CD4-positive, alpha-beta T cell treated with Interleukin-6 for 4 hours (primary cell): ENCODE results near the gene IDUA.

Experiments
- DNase-seq: peaks from one replicate; pipeline ENCODE4 v3.0.0-alpha.2; 2020; ENCODE audit warnings: mixed read lengths

IDUA gene

DNA sequence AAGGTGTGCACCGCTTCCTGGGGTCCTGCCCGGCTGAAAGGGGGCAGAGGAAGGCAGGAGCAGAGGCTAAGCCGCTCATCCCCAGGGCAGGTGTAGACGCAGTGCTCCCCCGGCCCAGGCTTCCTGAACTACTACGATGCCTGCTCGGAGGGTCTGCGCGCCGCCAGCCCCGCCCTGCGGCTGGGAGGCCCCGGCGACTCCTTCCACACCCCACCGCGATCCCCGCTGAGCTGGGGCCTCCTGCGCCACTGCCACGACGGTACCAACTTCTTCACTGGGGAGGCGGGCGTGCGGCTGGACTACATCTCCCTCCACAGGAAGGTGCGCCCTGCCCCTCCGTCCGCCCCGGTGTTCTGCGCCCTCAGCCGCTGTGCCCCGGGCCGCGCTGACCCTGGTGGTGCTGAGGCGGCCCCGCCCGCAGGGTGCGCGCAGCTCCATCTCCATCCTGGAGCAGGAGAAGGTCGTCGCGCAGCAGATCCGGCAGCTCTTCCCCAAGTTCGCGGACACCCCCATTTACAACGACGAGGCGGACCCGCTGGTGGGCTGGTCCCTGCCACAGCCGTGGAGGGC is 14.8 kb downstream of the IDUA start:
- no peak for DNase-seq

DNA sequence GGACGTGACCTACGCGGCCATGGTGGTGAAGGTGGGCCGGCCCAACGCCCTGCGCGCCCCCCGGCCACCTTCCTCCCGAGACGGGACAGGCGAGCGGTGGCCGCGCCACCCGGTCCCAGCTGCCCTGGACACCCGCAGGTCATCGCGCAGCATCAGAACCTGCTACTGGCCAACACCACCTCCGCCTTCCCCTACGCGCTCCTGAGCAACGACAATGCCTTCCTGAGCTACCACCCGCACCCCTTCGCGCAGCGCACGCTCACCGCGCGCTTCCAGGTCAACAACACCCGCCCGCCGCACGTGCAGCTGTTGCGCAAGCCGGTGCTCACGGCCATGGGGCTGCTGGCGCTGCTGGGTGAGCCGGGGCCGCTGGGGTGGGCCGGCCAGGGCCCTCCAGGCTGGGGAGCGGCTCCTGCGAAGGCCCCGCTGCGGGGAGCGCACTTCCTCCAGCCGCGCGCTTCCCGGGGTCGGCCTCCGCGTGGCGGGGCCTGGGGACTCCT is 15.3 kb downstream of the IDUA start:
- no peak for DNase-seq

DNA sequence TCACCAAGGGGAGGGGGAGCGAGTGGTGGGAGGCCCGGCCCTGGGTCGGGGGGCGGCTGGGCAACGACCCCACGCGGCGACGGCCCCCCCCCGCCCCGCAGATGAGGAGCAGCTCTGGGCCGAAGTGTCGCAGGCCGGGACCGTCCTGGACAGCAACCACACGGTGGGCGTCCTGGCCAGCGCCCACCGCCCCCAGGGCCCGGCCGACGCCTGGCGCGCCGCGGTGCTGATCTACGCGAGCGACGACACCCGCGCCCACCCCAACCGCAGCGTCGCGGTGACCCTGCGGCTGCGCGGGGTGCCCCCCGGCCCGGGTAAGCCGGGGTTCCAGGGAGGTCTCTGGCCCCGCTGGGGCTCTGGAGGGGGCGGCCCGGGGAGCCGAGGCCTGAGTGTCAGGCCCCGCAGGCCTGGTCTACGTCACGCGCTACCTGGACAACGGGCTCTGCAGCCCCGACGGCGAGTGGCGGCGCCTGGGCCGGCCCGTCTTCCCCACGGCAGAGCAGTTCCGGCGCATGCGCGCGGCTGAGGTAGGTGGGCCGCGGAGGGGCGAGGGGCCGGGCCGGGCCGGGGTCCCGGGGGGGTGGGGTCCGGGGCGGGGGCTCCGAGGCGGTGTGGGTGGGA is 15.9 kb downstream of the IDUA start:
- DNase-seq: no peak

DNA sequence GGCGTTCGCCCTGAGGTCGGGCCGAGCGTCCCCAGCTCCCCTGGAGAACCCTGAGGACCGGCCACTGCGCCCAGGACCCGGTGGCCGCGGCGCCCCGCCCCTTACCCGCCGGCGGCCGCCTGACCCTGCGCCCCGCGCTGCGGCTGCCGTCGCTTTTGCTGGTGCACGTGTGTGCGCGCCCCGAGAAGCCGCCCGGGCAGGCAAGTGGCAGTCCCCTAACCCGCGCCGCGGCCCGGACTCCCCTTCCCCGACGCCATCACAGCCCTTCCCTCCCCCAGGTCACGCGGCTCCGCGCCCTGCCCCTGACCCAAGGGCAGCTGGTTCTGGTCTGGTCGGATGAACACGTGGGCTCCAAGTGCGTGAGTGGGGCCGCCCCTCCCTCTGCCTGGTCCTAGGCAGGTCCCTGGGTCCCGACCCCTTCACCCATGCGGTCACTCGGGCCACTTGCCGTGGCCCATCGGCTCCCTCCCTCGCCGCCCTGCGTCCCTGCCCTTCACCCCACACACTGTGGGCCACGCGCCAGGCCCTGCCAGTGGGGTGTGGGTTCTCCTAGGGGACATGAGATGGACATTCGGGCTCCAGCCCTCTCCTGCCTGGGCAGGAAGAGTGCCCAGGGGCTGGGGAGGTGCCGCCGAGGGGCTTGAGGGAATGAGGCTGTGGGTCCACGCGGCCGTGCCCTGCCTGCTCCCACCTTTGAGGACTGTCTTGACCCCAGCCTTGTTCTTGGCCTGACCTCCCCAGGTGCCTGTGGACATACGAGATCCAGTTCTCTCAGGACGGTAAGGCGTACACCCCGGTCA is 16.6 kb downstream of the IDUA start:
- no peak for DNase-seq

DNA sequence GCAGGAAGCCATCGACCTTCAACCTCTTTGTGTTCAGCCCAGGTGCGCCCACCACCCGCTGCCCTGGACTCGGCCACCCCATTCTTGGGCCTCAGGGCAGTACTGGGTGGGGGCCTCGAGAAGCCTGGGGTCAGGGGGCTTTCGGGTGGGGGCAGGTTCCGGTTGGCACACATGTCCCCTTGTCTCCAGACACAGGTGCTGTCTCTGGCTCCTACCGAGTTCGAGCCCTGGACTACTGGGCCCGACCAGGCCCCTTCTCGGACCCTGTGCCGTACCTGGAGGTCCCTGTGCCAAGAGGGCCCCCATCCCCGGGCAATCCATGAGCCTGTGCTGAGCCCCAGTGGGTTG is 17.2 kb downstream of the IDUA start:
- no peak for DNase-seq

DNA sequence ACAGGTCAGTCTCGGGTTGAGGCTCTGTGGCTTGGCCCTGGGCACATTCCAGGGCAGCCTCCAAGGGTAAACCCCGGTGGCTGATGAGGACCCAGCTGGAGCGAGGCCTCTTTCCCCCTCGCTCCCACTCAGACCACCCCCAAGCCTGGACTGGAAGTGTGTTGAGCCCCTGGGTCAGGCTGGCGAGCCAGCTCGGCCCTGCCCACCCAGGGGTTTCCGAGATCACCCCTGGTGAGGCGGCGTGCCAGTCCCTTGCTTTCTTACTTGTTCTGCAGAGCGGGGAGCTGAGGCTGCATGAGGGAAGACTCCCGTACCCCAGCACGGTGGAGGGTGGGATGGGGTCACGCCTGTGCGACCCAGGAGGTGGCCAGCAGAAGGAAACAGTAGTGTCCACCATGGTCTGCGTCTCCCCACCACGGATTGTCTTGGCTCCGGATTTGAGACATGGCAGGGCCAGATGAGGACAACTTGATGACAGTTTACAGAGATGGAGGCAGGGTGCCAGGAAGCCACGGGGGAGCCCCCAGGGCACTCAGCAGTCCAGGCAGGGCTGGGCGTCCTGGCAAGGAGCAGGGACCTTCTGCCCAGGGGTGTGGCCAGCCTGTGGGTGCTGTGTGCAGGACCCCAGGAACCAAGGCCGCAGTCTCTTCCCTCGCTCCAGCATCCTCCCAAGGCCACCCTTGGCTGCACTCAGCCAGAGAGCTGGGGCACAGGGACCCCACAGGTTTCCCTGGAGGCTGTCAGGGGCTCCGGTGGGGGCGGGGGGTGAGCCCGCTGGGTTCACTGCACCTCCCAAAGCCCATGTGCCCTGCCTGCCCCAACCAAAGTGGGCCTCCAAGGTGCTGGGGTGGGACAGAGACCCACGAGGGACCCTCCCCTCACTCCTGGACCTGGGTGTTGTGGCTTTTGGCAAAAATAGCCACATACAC is 18.0 kb downstream of the IDUA start:
- no peak for DNase-seq

DNA sequence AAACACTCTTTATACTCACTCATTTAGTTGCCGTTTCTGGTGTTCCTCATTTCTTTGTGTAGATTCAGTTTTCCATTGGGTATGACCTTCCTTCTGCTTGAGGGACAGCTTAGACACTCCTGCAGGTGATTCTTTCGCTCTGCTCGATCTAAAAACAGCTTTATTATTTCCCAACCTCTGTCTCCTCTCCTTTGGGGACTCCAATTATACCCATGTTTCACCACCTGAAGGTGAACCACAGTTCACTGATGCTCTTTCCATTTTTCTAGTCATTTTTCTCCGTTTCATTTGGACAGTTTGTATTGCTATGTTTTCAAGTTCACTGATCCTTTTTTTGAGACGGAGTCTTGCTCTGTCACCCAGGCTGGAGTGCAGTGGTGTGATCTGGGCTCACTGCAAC is 20.0 kb downstream of the IDUA start:
- DNase-seq: no peak

DNA sequence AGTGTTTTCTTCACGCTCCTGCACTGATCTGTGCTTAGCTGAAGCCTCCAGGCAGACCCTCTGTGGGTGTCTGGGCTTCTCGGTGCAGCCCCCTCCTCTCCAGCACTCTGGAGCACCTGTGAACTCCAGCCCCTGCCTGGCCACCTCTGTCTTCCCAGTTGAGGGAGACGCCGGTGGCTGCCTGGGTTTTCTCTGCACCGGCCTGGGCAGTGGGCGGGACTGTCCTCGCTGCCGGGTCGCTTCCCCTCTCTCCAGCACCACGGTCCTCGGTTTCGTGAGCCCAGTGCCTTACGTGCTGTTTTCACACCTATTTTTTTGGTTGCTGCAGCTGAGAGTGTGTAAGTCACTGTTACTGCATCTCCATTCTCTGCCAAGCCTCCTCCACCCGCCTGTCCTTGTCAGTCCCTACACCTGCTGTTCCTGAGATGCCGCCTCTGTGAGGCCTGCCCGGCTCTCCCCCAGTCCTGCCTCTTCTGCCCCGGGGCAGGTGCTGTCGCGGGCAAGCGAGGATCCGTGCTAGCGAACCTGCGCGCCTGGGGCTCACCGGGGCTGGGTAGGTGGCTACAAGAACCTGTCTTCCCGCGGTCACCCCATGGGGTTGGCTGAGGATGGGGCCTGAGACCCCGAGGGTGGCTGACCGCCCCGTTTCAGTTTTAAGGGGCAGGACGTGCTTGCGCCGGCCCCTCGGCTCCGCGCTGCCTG is 22.1 kb downstream of the IDUA start:
- peak; percentile 51 for DNase-seq

DNA sequence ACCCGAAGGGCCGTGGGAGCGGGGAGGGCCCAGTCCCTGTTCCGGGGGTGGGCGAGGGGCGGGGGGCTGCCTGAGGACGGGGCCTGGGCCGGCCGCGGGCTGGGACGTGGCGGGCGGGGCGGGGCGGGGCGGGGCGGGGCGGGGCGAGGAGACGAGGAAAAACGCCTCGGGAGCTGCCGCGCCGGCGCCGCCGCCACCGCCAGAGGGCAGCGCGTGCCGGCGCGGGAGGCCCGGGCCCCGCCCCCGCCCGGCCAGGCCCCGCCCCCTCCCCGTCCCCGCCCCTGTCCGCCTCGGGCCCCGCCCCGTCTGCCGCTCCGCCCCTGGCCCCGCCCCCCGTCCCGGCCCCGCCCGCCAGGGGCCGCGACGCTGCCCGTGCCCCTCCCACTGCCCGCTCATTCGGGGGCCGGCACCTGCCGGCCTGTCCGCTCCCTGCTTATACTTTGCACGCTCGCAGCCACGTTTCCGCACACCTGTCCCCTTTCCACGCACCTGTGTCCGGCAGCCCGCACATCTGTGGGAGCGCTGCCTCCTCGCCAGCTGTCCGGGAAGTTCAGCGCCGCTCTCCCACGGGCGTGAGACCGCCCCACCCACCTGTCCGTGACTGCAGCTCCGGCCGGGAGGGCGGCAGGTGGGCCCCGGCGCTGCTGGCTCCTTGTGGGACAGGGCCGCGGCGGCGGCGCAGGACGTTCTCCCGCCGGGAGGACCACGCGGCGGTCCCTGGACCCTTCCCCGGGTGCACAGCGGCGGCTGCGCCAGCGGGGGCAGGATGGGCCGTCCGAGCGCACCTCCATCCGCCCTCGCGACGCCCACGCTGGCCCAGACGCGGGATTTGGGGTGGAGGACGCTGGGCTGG is 22.9 kb downstream of the IDUA start:
- DNase-seq: peak; percentile 78

DNA sequence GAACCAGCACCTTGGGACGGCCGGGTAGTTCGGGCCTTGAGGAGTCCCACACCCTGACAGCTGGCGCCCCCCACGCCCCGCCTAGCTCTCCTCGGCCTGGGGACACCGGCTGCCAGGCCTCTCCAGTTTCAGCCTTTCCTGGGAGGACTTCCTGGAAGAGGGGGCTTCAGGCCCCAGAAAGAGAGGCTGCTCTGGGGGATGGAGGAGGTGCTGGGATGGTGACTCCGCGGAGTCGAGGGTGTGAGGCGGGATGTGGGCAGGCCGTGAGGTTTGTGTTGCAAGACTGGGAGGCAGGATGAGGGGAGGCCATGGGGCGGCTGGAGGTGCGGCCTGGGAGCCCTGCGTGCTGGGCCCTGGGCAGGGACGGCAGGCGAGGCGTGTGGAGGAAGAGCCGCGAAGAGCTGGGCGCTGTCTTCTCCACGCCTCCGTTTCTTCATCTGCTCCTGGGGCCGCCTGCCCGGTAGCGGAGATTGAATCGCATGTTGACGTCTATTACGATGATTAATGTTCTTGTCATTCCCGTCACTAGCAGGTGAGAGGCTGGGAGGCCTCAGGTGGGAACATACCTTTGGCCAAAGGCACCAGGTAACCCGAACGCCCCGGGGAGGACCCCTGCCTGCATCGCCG is 23.7 kb downstream of the IDUA start:
- DNase-seq: peak; percentile 75

DNA sequence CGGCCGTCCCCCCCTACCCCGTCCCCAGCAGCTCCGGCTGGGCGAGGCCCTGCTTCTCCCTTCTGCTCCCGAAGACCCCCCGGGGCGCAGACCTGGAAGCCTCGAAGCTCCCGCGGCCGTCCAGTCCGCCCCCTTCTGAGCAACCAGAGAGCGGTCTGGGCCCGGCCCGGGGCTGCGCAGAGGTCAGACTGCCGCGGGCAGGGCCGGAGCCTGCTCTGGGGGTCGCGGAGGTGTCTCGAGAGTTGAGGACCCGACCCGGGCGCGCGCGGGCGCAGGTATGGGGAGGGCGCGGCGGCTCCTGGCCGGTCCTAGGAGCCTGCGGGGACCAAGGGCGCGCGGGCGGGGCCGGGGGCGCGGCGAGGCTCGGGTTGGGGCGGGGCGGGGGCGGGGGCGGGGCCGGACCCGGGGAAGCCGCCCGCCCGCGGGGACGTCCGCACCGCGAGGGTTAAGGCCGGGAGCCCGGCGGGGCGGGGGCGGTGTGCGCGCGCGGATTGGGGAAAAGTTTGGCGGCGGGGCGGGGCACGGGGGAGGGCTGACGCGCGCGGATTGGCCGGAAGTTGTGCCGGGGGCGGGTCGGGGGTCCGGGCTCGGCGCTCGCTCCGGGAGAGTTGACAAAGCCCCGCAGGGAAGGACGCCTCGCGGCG is 24.3 kb downstream of the IDUA start, which contains the start of gene FGFRL1:
FGFRL1 (plus strand) TSS at position 605 of the 644 bp plus-strand sequence. CDS start 860 bp downstream, outside the sequence.
- DNase-seq: peak; percentile 98

DNA sequence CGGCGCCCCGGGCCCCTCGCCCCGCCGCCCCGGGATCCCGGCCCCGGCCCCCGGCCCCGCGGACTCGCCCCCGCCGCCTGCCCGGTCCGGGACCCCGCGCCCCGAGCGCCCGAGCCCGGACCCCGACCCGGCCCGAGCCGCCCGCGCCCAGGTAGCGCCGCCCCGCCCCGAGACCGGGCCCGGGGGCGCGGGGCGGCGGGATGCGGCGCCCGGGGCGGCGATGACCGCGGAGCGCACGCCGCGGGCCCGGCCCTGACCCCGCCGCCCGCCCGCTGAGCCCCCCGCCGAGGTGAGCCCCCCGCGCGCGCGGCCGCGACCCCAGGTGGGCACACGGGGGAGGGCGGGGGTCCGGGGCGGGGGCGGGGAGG is 24.8 kb downstream of the IDUA start:
- DNase-seq: no peak

DNA sequence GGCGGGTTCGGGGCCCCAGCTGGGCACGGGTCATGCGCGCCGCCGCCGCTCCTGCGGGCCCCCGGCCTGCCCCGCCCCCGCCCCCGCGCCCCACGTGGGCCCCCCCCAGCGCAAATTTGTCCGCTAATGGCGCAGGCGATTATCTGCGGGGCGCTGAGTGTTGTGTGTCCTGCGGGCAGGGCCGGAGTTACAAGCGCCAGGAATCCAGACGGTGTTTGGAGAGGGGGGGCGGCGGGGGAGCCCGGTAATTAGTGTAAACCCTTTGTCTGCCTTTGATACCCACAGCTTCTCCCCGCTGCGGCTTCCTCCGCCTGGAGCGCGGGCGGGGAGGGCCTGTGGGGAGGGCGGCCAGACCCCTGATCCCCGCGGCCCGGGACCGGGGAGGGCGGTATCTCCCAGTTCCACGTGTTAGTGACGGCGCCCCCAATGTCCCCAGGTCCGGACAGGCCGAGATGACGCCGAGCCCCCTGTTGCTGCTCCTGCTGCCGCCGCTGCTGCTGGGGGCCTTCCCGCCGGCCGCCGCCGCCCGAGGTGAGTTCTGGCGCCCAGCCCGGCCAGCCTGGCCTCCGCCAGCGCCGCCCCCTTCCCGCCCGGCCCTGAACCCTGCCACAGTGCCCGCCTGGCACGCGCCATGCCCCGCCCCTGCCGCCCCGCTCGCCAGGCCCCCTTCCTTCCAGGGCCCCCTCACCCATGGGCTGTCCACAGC is 25.3 kb downstream of the IDUA start:
- DNase-seq: peak; percentile 55

DNA sequence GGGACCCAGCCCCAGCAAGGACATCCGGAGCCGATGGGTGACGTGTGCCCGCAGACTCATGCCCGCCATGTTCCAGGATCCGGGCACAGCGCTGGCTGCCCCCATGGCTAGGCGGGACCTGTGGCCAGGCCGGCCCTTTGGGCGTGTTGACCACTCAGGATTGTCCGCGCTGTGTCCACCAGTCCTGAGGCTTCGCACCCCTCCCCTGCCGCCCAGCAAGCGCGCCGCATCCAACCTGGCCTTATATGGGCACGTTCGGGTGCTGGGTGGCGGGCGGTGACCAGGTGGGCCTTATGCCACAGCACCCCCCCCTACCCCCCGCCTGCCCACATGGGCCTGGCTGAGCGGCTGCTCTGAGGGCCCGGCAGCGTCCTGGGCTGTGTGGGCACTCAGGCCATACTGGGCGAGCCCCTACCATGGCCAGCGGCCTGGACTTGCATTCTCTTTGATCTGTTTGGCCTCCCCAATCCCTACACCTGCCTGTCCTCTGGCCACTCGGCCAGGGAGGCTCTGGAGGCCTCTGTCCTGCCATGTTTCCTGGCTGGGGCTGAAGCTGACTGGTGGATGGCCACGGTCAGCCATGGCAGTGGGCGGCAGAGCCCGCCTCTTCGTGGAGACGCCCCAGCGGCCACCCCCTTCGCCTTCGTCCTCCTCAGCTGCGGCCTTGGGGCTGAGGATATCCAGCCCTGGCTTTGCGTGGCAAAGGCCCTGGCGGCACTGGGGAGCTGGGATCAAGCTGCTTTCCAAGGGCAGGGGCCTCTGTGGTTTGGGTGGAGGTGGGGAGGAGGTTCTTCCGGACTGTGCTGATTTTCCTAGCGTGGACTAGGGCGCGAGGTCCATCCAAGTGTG is 26.6 kb downstream of the IDUA start:
- DNase-seq: no peak

DNA sequence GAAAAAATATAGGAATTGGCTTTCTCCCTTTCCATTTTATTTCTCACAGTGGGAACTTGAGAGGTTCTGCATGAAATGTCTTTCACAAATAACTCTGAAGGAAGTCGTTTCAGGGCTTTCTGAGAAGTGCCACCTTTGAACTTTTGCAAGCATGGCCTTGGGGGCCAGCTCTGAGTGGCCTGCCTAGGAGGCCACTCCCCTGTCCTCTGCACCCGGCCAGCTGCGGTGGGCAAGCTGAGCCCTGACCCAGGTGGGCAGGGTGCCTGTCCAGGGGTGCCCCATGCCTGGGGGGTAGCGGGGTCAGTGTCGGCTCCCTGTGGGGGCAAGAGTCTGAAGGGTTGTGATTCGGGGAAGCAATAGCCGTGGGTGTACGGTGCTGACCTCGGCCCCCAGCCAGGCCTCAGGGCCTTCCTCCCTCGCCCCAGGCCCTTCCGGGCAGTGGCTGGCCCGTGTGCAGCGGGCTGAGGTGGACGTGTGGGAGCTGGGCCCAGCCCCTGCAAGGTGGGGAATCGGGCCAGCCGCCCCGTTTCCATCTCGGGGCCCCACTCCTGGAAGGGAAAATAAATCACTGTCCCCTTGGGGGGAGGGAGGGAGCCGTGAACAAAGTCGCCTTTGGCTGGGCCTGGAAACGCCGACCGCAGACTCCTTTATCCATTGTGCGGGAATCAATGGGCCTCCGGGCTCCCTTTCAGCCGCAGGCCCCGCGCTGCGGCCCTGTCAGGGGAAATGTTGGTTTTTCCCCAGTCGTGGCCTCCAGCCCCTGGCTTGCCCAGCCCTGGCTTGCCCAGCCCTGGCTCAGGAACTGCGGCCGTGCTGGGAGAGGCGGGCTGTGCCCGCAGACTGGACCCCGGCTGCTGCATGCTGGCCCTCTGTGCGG is 27.7 kb downstream of the IDUA start:
- no peak for DNase-seq

DNA sequence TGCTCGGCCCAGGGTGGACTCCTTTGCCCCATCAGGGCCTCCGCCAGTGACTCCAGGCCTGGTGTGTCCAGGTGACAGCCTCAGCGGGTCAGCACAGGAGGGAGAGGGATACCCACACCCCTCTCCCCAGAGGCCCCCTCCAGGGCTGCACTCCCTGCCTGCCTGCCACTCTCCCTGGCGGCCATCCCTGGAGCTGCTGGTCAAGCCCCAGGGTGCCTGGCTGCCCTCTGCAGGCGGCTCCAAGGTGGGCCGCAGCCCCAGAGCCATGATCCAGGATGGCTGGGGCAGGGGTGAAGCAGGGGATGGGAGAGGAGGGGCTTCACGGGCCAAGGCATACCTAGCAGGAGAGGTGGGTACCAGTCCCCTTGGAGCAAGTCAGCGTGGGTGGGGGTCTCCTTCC is 28.3 kb downstream of the IDUA start:
- DNase-seq: no peak

DNA sequence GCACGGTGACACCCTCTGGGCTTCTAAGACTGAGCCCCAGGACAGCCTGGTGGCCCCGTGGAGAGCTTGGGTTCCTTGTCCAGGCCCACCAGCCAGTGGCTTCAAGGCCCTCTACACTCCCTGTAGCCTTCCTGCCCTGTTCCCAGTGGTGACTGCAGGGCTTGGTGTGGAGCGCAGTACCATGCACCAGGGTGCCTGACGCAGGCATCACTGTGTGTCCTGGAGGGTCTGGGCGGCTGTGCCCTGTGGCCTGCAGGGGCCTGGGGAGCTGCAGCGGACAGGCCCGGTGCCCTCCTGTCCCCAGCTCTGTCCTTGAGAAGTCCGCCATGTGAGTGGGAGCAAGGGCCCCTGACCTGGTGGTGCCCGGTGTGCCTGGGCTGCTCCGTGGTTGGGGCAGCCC is 28.9 kb downstream of the IDUA start:
- no peak for DNase-seq

DNA sequence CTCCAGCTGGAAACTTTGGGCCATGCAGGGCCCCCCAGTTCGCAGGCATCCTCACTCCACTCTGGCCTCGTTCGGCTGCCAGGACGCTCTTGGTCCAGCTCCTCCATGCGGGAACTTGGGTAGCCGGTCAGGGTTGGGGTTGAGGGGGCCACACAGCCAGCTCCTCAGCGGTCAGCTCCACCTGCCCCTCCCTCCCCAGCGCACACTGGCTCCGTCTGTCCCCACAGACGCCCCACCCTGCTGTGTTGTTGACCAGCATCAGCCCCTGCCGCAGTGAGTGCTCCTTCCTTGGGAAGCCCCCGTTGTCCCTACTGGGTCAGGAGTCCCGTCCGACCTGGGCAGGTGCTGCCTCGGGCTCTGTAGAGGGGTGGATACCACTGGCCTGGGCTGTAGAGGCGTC is 30.4 kb downstream of the IDUA start:
- no peak for DNase-seq
